Activated naive CD4-positive, alpha-beta T cell treated with anti-CD3 and anti-CD28 coated beads, Interleukin-2, amount 50 U/mL, for 16 hours (primary cell): ENCODE measurements around the gene RNFT1.
"Not testable (repeated sequence)": the region's sequence is repeated elsewhere in the genome, so short reads cannot be mapped to it uniquely, and the experiment has no call there.

Experiments
- DNase-seq: peaks from one replicate; pipeline ENCODE4 v3.0.0-alpha.2; 2020

RNFT1 gene

GRCh38 chr17:59964482-59965328, at the start of gene RNFT1:
Gene RNFT1, minus strand, starts transcription at chr17:59964740. Its CDS starts 77 bp downstream, at chr17:59964663.
- DNase-seq = peak; percentile 95

GRCh38 chr17:60009326-60009725, 44.8 kb upstream of the RNFT1 start:
- not testable (repeated sequence) for DNase-seq

- not testable (repeated sequence) for DNase-seq
Measured at GRCh38 chr17:60008377-60008776, 43.8 kb upstream of the RNFT1 start.

- no peak for DNase-seq
Measured at GRCh38 chr17:60006160-60006559, 41.6 kb upstream of the RNFT1 start.

GRCh38 chr17:60004561-60004960, 40.0 kb upstream of the RNFT1 start:
- not testable (repeated sequence) for DNase-seq

GRCh38 chr17:60002405-60002804, 37.9 kb upstream of the RNFT1 start:
- not testable (repeated sequence) for DNase-seq

- not testable (repeated sequence) for DNase-seq
Measured at GRCh38 chr17:59996608-59997007, 32.1 kb upstream of the RNFT1 start.

GRCh38 chr17:59975166-59975565, 10.6 kb upstream of the RNFT1 start:
- not testable (repeated sequence) for DNase-seq

GRCh38 chr17:59973483-59973882, 8.9 kb upstream of the RNFT1 start:
- not testable (repeated sequence) for DNase-seq

GRCh38 chr17:59972778-59973177, 8.2 kb upstream of the RNFT1 start:
- DNase-seq = no peak

- not testable (repeated sequence) for DNase-seq
Measured at GRCh38 chr17:59971771-59972170, 7.2 kb upstream of the RNFT1 start.

- peak; percentile 53 for DNase-seq
Measured at GRCh38 chr17:59963738-59964481, 630 bp downstream of the RNFT1 start.

- DNase-seq = no peak
Measured at GRCh38 chr17:59962739-59963318, 1.7 kb downstream of the RNFT1 start.

GRCh38 chr17:59959574-59959973, 5.0 kb downstream of the RNFT1 start:
- DNase-seq = not testable (repeated sequence)

- DNase-seq = no peak
Measured at GRCh38 chr17:59954856-59955255, 9.7 kb downstream of the RNFT1 start.

GRCh38 chr17:59950049-59950448, 14.5 kb downstream of the RNFT1 start:
- no peak for DNase-seq

GRCh38 chr17:59947310-59947709, 17.2 kb downstream of the RNFT1 start:
- not testable (repeated sequence) for DNase-seq

GRCh38 chr17:59946433-59946832, 18.1 kb downstream of the RNFT1 start:
- not testable (repeated sequence) for DNase-seq

- no peak for DNase-seq
Measured at GRCh38 chr17:59941131-59941530, 23.4 kb downstream of the RNFT1 start.

GRCh38 chr17:59940697-59941096, 23.8 kb downstream of the RNFT1 start:
- peak; percentile 20 for DNase-seq

GRCh38 chr17:59933317-59933716, 31.2 kb downstream of the RNFT1 start:
- not testable (repeated sequence) for DNase-seq

GRCh38 chr17:59930768-59931167, 33.8 kb downstream of the RNFT1 start:
- DNase-seq = not testable (repeated sequence)

- DNase-seq = not testable (repeated sequence)
Measured at GRCh38 chr17:59930121-59930520, 34.4 kb downstream of the RNFT1 start.
